Mucosa of rectum (tissue), 2 donors: ENCODE measurements around the gene LLGL1.

Experiments
- H3K27ac ChIP-seq, 2 donors: one replicate each; pipeline ENCODE4 v1.7.0; 2013; ENCODE audit warnings: inconsistent platforms in 2 of 2, low read depth in 2 of 2, low read length in 2 of 2
- H3K27me3 ChIP-seq, 2 donors: one replicate each; pipeline ENCODE4 v1.7.0; 2013; ENCODE audit warnings: low read length in 2 of 2; ENCODE audit not compliant: control insufficient read depth in 2 of 2, insufficient read depth in 2 of 2
- H3K36me3 ChIP-seq, 2 donors: one replicate each; pipeline ENCODE4 v1.7.0; 2013; ENCODE audit warnings: low read length in 2 of 2; ENCODE audit not compliant: control insufficient read depth in 2 of 2, insufficient read depth in 2 of 2
- H3K4me1 ChIP-seq, 2 donors: one replicate each; pipeline ENCODE4 v1.7.0; 2013; ENCODE audit warnings: low read length in 2 of 2, mild to moderate bottlenecking in 1 of 2; ENCODE audit not compliant: control insufficient read depth in 2 of 2, insufficient read depth in 2 of 2
- H3K4me3 ChIP-seq, 2 donors: one replicate each; pipeline ENCODE4 v1.7.0; 2013; ENCODE audit warnings: low read length in 2 of 2
- H3K9ac ChIP-seq, 2 donors: one replicate each; pipeline ENCODE4 v1.7.0; 2013; ENCODE audit warnings: low read length in 2 of 2, low read depth in 1 of 2, mild to moderate bottlenecking in 1 of 2
- H3K9me3 ChIP-seq, 2 donors: one replicate each; pipeline ENCODE4 v1.7.0; 2013; ENCODE audit warnings: low read length in 2 of 2; ENCODE audit not compliant: control insufficient read depth in 2 of 2
- donor health status: healthy.
- donor health status: Normal muscosa, but diverticular disease.

The LLGL1 gene

GRCh38 chr17:18194394-18194793 lies 31.0 kb upstream of the LLGL1 start:
- Histone ChIP-seq H3K9me3 (no peaks in the 10 kb centered on the region), H3K4me3 (no peak overlapping the region), H3K9ac (no peak overlapping the region), H3K4me1 (peaks cover 8% of the 10 kb centered on the region in 2 donors), H3K27ac (no peak overlapping the region), H3K36me3 (peaks cover 43 to 58% of the 10 kb centered on the region in 2 donors), H3K27me3 (no peaks in the 10 kb centered on the region)

- H3K9ac ChIP-seq: no peak overlapping the region
- H3K9me3 ChIP-seq: no peaks in the 10 kb centered on the region
- peaks cover 43 to 58% of the 10 kb centered on the region in 2 donors for H3K36me3 ChIP-seq
- H3K27me3 ChIP-seq: no peaks in the 10 kb centered on the region
- H3K27ac ChIP-seq: no peak overlapping the region
- no peak overlapping the region for H3K4me3 ChIP-seq
- H3K4me1 ChIP-seq: peaks cover 8% of the 10 kb centered on the region in 2 donors
Observed at GRCh38 chr17:18194804-18195203, 30.6 kb upstream of the LLGL1 start.

GRCh38 chr17:18195246-18195645 lies 30.2 kb upstream of the LLGL1 start:
- no peak overlapping the region for H3K27ac ChIP-seq
- no peak overlapping the region for H3K9ac ChIP-seq
- peaks cover 8% of the 10 kb centered on the region in 2 donors for H3K4me1 ChIP-seq
- no peak overlapping the region for H3K4me3 ChIP-seq
- no peaks in the 10 kb centered on the region for H3K9me3 ChIP-seq
- no peaks in the 10 kb centered on the region for H3K27me3 ChIP-seq
- H3K36me3 ChIP-seq: peaks cover 43 to 60% of the 10 kb centered on the region in 2 donors

- H3K9me3 ChIP-seq: no peaks in the 10 kb centered on the region
- H3K4me3 ChIP-seq: no peak overlapping the region
- no peaks in the 10 kb centered on the region for H3K27me3 ChIP-seq
- peaks cover 46 to 60% of the 10 kb centered on the region in 2 donors for H3K36me3 ChIP-seq
- no peaks in the 10 kb centered on the region for H3K4me1 ChIP-seq
- H3K27ac ChIP-seq: no peak overlapping the region
- no peak overlapping the region for H3K9ac ChIP-seq
Observed at GRCh38 chr17:18197535-18198194, 27.8 kb upstream of the LLGL1 start.

GRCh38 chr17:18198530-18198929 lies 26.9 kb upstream of the LLGL1 start:
- no peaks in the 10 kb centered on the region for H3K27me3 ChIP-seq
- no peak overlapping the region for H3K27ac ChIP-seq
- peaks cover 46 to 64% of the 10 kb centered on the region in 2 donors for H3K36me3 ChIP-seq
- H3K9me3 ChIP-seq: no peaks in the 10 kb centered on the region
- H3K4me3 ChIP-seq: no peak overlapping the region
- H3K4me1 ChIP-seq: no peaks in the 10 kb centered on the region
- H3K9ac ChIP-seq: no peak overlapping the region

GRCh38 chr17:18201108-18201507 lies 24.3 kb upstream of the LLGL1 start:
- Histone ChIP-seq H3K4me3 (no peak overlapping the region), H3K9ac (no peak overlapping the region), H3K9me3 (no peaks in the 10 kb centered on the region), H3K27ac (no peak overlapping the region), H3K4me1 (no peaks in the 10 kb centered on the region), H3K27me3 (no peaks in the 10 kb centered on the region), H3K36me3 (peaks cover 43 to 62% of the 10 kb centered on the region in 2 donors)

GRCh38 chr17:18203308-18203707 lies 22.1 kb upstream of the LLGL1 start:
- peaks cover 39 to 61% of the 10 kb centered on the region in 2 donors for H3K36me3 ChIP-seq
- no peaks in the 10 kb centered on the region for H3K9me3 ChIP-seq
- H3K4me3 ChIP-seq: no peak overlapping the region
- no peaks in the 10 kb centered on the region for H3K4me1 ChIP-seq
- no peak overlapping the region for H3K9ac ChIP-seq
- no peaks in the 10 kb centered on the region for H3K27me3 ChIP-seq
- no peak overlapping the region for H3K27ac ChIP-seq

GRCh38 chr17:18205861-18206260 lies 19.6 kb upstream of the LLGL1 start:
- no peak overlapping the region for H3K9ac ChIP-seq
- no peaks in the 10 kb centered on the region for H3K9me3 ChIP-seq
- H3K4me1 ChIP-seq: no peaks in the 10 kb centered on the region
- H3K27me3 ChIP-seq: no peaks in the 10 kb centered on the region
- H3K27ac ChIP-seq: no peak overlapping the region
- H3K36me3 ChIP-seq: peaks cover 50 to 66% of the 10 kb centered on the region in 2 donors
- H3K4me3 ChIP-seq: no peak overlapping the region

GRCh38 chr17:18206962-18207361 lies 18.5 kb upstream of the LLGL1 start:
- no peaks in the 10 kb centered on the region for H3K27me3 ChIP-seq
- no peak overlapping the region for H3K4me3 ChIP-seq
- no peak overlapping the region for H3K9ac ChIP-seq
- no peaks in the 10 kb centered on the region for H3K9me3 ChIP-seq
- no peaks in the 10 kb centered on the region for H3K4me1 ChIP-seq
- H3K27ac ChIP-seq: no peak overlapping the region
- H3K36me3 ChIP-seq: peaks cover 50 to 68% of the 10 kb centered on the region in 2 donors

- H3K27ac ChIP-seq: no peak overlapping the region
- no peaks in the 10 kb centered on the region for H3K9me3 ChIP-seq
- no peaks in the 10 kb centered on the region for H3K27me3 ChIP-seq
- H3K4me3 ChIP-seq: no peak overlapping the region
- H3K36me3 ChIP-seq: peaks cover 47 to 70% of the 10 kb centered on the region in 2 donors
- no peak overlapping the region for H3K9ac ChIP-seq
- no peaks in the 10 kb centered on the region for H3K4me1 ChIP-seq
Observed at GRCh38 chr17:18208092-18208491, 17.3 kb upstream of the LLGL1 start.
